Activated T-helper 17 cell treated with anti-CD3 and anti-CD28 coated beads, Interleukin-2, amount 50 U/mL, for 72 hours (primary cell): ENCODE results near the gene HOXB4. TPM values are rescaled to one million over a fixed set of nuclear protein-coding genes. Genes with fewer than 3 reads are reported as not detected.
A peak's percentile ranks its signal among the peaks of the same experiment; 100 is the strongest.
"Not testable (repeated sequence)": the region's sequence is repeated elsewhere in the genome, so short reads cannot be mapped to it uniquely, and the experiment has no call there.

Experiments used
- ATAC-seq: fragments of 150-1000 bp; cut with Tn5 transposase; replicated peaks from 2 replicates; pipeline ENCODE4 v1.10.0; 2021; ENCODE audit warnings: mild to moderate bottlenecking, moderate library complexity
- H3K27ac Mint-ChIP-seq: one replicate; pipeline ENCODE4 v1.8.0; 2022; ENCODE audit warnings: mixed read lengths
- H3K27me3 Mint-ChIP-seq: one replicate; pipeline ENCODE4 v1.8.0; 2022; ENCODE audit warnings: mixed read lengths
- H3K36me3 Mint-ChIP-seq: one replicate; pipeline ENCODE4 v1.8.0; 2022; ENCODE audit warnings: low read depth, mild to moderate bottlenecking, mixed read lengths
- H3K4me1 Mint-ChIP-seq: one replicate; pipeline ENCODE4 v1.8.0; 2022; ENCODE audit warnings: mixed read lengths
- H3K4me3 Mint-ChIP-seq: one replicate; pipeline ENCODE4 v1.8.0; 2022; ENCODE audit warnings: mild to moderate bottlenecking, mixed read lengths
- H3K9me3 Mint-ChIP-seq: one replicate; pipeline ENCODE4 v1.8.0; 2022; ENCODE audit warnings: mixed read lengths
- total RNA-seq, 2 donors: library from RNA; stranded (reverse); gene quantifications; one replicate each; pipeline ENCODE4 v1.2.3, GENCODE V29; 2022

The HOXB4 gene
- total RNA-seq, 2 donors from 2014 or later, result 2.6 to 2.8 TPM

DNA sequence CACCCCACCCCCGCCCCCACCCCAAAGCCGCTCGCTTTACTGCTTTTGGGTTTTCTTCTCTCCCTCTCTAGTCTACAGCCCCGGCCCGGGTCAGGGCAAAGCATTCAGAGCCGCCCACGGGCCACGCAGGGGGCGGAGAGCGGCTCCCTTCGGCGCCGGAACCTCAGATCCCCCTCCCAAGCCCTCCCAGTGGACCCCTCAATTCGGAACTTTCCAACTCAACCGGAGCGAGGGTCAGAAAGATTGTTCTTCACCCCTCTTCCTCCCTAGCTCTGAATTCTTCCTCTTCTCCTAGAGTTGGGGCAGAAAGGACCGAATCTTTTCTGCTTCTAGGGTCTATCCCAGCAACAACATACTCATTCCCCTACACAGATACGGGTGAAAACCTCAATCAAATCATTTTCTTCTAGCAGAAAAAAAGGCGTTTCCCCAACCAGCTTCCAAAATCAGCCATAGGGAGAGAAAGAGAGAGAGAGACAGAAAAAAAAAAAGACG, 34.2 kb downstream of the HOXB4 start:
- Mint-ChIP-seq H3K36me3 (peaks cover 23% of the 10 kb centered on the region), H3K27ac (peak overlapping the region; percentile 88)

DNA sequence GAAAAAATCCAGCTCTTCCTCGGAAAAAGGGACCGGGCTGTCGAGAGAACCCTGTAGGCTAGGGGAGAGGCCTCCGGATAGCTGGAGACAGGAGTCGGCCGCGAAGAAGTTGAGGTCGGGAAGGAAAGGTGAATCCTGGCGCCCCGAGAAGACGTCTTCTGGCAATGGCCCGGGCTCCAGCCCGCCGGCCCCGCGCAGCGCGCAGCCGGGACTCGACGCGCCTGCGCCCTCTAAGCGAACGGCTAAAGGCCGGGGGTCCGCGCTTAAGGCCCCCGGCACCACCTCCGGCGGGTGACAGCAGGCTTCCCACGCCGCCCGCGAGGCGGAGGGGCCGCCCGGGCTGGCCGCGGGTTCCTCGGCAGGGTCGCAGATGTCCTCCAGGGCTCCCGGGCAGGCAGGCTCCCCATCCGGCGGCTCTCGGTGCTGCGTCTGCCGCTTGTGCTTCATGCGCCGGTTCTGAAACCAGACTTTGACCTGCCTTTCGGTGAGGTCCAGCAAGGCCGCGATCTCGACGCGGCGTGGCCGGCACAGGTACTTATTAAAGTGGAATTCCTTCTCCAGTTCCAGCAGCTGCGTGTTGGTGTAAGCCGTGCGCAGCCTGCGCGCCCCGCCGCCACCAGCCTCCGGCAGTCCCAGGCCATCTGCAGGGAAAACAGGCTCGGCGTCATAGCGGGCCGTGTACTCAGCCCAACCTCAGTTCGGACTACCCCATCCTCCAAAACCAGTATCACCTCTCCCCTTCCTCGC, 34.9 kb downstream of the HOXB4 start:
- no peaks in the 10 kb centered on the region for H3K9me3 Mint-ChIP-seq

More for the DNA sequence above, 34.2 kb downstream of the HOXB4 start:
- H3K9me3 Mint-ChIP-seq, result no peaks in the 10 kb centered on the region
- H3K4me3 Mint-ChIP-seq, result peak overlapping the region; percentile 98
- H3K27me3 Mint-ChIP-seq, result peaks cover 6% of the 10 kb centered on the region
- peak; percentile 54 for ATAC-seq
- peaks cover 21% of the 10 kb centered on the region for H3K4me1 Mint-ChIP-seq

GRCh38 chr17:48542698-48543106, 35.4 kb downstream of the HOXB4 start:
- Mint-ChIP-seq H3K36me3 (peaks cover 23% of the 10 kb centered on the region), H3K9me3 (no peaks in the 10 kb centered on the region), H3K4me3 (peak overlapping the region; percentile 98), H3K4me1 (peaks cover 18% of the 10 kb centered on the region), H3K27ac (peak overlapping the region; percentile 100), H3K27me3 (peaks cover 6% of the 10 kb centered on the region)
- ATAC-seq, result no peak

More for the DNA sequence above, 34.9 kb downstream of the HOXB4 start:
- Mint-ChIP-seq H3K27me3 (peaks cover 6% of the 10 kb centered on the region), H3K27ac (peak overlapping the region; percentile 100), H3K36me3 (peaks cover 23% of the 10 kb centered on the region), H3K4me3 (peak overlapping the region; percentile 98), H3K4me1 (peaks cover 21% of the 10 kb centered on the region)
- ATAC-seq, result peak; percentile 56

GRCh38 chr17:48542114-48542656, 36.0 kb downstream of the HOXB4 start:
- peaks cover 6% of the 10 kb centered on the region for H3K27me3 Mint-ChIP-seq
- peak overlapping the region; percentile 98 for H3K4me3 Mint-ChIP-seq
- H3K27ac Mint-ChIP-seq, result peak overlapping the region; percentile 100
- peaks cover 16% of the 10 kb centered on the region for H3K4me1 Mint-ChIP-seq
- H3K36me3 Mint-ChIP-seq, result peaks cover 23% of the 10 kb centered on the region
- ATAC-seq, result peak; percentile 14
- no peaks in the 10 kb centered on the region for H3K9me3 Mint-ChIP-seq

GRCh38 chr17:48541577-48542113, 36.5 kb downstream of the HOXB4 start:
- peaks cover 6% of the 10 kb centered on the region for H3K27me3 Mint-ChIP-seq
- peaks cover 23% of the 10 kb centered on the region for H3K36me3 Mint-ChIP-seq
- H3K4me1 Mint-ChIP-seq, result peaks cover 16% of the 10 kb centered on the region
- no peaks in the 10 kb centered on the region for H3K9me3 Mint-ChIP-seq
- peak; percentile 42 for ATAC-seq
- H3K4me3 Mint-ChIP-seq, result peak overlapping the region; percentile 98
- H3K27ac Mint-ChIP-seq, result peak overlapping the region; percentile 100

- ATAC-seq, result peak; percentile 26
- H3K36me3 Mint-ChIP-seq, result peaks cover 23% of the 10 kb centered on the region
Observed at GRCh38 chr17:48541036-48541576, 37.0 kb downstream of the HOXB4 start.

GRCh38 chr17:48540213-48540612, 37.9 kb downstream of the HOXB4 start:
- peaks cover 7% of the 10 kb centered on the region for H3K4me1 Mint-ChIP-seq
- H3K36me3 Mint-ChIP-seq, result peaks cover 23% of the 10 kb centered on the region
- H3K27ac Mint-ChIP-seq, result peak overlapping the region; percentile 68
- H3K9me3 Mint-ChIP-seq, result no peaks in the 10 kb centered on the region
- H3K27me3 Mint-ChIP-seq, result peaks cover 6% of the 10 kb centered on the region
- peak overlapping the region; percentile 62 for H3K4me3 Mint-ChIP-seq
- no peak for ATAC-seq

More at GRCh38 chr17:48541036-48541576, 37.0 kb downstream of the HOXB4 start:
- H3K9me3 Mint-ChIP-seq, result no peaks in the 10 kb centered on the region
- H3K4me1 Mint-ChIP-seq, result peaks cover 15% of the 10 kb centered on the region
- H3K27ac Mint-ChIP-seq, result peak overlapping the region; percentile 100
- peak overlapping the region; percentile 98 for H3K4me3 Mint-ChIP-seq
- peaks cover 6% of the 10 kb centered on the region for H3K27me3 Mint-ChIP-seq

GRCh38 chr17:48539177-48539576, 39.0 kb downstream of the HOXB4 start:
- H3K9me3 Mint-ChIP-seq, result no peaks in the 10 kb centered on the region
- peaks cover 22% of the 10 kb centered on the region for H3K36me3 Mint-ChIP-seq
- H3K27ac Mint-ChIP-seq, result no peak overlapping the region
- no peak for ATAC-seq
- peaks cover 7% of the 10 kb centered on the region for H3K4me1 Mint-ChIP-seq
- no peak overlapping the region for H3K4me3 Mint-ChIP-seq
- peaks cover 6% of the 10 kb centered on the region for H3K27me3 Mint-ChIP-seq

DNA sequence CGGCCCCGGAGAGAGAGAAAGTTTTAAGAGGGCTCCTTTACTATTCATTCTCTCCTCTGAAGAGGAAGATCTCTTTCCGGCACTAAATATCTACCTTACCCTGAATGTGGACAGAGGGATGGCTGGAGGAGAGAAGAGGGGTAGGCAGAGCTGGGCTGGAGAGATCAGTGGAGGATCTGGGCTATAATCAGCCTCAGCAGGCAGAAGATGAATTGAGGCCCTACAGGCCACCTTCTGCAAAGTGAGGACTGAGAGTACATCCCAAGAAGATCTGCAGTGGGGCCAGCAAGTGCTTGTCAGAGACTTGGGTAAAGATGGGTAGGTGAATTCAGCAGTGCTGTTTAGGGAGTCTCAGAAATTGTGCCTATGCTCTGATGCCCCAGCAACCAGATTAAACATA, 40.8 kb downstream of the HOXB4 start:
- ATAC-seq, result no peak

GRCh38 chr17:48535793-48536559, 42.2 kb downstream of the HOXB4 start:
- ATAC-seq, H3K9me3 Mint-ChIP-seq, H3K4me1 Mint-ChIP-seq, H3K4me3 Mint-ChIP-seq, H3K27me3 Mint-ChIP-seq, H3K27ac Mint-ChIP-seq, H3K36me3 Mint-ChIP-seq: not testable (repeated sequence)

More for the DNA sequence above, 40.8 kb downstream of the HOXB4 start:
- Mint-ChIP-seq H3K9me3 (no peaks in the 10 kb centered on the region), H3K27me3 (peaks cover 2% of the 10 kb centered on the region), H3K4me3 (no peak overlapping the region), H3K27ac (no peak overlapping the region), H3K36me3 (peaks cover 11% of the 10 kb centered on the region), H3K4me1 (peaks cover 7% of the 10 kb centered on the region)

GRCh38 chr17:48532261-48532660, 45.9 kb downstream of the HOXB4 start:
- Mint-ChIP-seq H3K27me3 (no peaks in the 10 kb centered on the region), H3K27ac (no peak overlapping the region), H3K4me3 (no peak overlapping the region), H3K36me3 (no peaks in the 10 kb centered on the region), H3K4me1 (no peaks in the 10 kb centered on the region), H3K9me3 (no peaks in the 10 kb centered on the region)
- ATAC-seq, result no peak

GRCh38 chr17:48530887-48531272, 47.3 kb downstream of the HOXB4 start, which contains the start of gene HOXB1:
TSS of gene HOXB1 (minus strand) at chr17:48531011. CDS start at chr17:48530904, 107 bp downstream.
- Mint-ChIP-seq H3K27ac (no peak within 1 kb of the TSS), H3K9me3 (no peaks in the 10 kb centered on the region)
- no peak for ATAC-seq

DNA sequence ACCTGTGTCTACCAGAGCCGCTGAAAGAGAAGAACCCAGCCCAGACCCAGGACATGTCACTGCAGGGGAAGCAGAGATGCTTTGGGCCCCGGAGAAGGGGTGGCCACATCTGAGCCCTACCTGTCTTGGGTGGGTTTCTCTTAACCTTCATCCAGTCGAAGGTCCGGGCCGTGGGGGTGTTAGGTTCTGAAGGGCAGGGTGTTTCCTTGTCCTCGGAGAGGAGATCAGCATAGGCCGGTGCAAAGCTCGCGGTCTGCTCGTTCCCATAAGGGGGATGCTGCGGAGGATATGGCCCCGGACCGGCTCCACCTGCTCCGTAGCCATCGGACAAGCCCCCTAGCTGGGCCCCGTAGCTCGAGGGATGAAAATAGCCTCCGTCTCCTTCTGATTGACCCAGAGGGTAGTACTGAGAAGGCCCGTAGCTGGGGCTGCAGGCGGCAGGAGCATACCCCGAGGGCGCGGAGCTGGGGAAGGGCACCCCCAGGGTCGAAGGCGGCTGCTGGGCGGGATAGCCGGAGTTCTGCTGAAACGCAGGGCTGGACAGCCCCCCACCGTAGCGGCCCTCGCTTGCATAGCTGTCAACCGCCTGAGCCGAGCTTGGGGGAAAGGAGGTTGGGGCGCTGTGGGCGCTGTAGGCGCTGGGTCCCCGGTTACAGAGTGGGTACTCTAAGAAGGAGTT, 47.8 kb downstream of the HOXB4 start:
- no peak for ATAC-seq
- H3K4me3 Mint-ChIP-seq, result no peak overlapping the region
- no peaks in the 10 kb centered on the region for H3K4me1 Mint-ChIP-seq
- no peaks in the 10 kb centered on the region for H3K9me3 Mint-ChIP-seq
- H3K27me3 Mint-ChIP-seq, result peaks cover 12% of the 10 kb centered on the region
- no peak overlapping the region for H3K27ac Mint-ChIP-seq
- no peaks in the 10 kb centered on the region for H3K36me3 Mint-ChIP-seq

More at GRCh38 chr17:48530887-48531272, 47.3 kb downstream of the HOXB4 start, which contains the start of gene HOXB1:
- H3K36me3 Mint-ChIP-seq, result no peaks in the 10 kb centered on the region
- H3K4me3 Mint-ChIP-seq, result no peak within 1 kb of the TSS
- no peaks in the 10 kb centered on the region for H3K4me1 Mint-ChIP-seq
- peaks cover 9% of the 10 kb centered on the region for H3K27me3 Mint-ChIP-seq
